SK-N-DZ (cell line): ENCODE measurements around the gene CAMP.
A peak's percentile ranks its signal among the peaks of the same experiment; 100 is the strongest.

Experiments
- DNase-seq: peaks from one replicate; pipeline ENCODE4 v3.0.0-alpha.2; 2015; ENCODE audit warnings: low spot score

Gene CAMP

DNA sequence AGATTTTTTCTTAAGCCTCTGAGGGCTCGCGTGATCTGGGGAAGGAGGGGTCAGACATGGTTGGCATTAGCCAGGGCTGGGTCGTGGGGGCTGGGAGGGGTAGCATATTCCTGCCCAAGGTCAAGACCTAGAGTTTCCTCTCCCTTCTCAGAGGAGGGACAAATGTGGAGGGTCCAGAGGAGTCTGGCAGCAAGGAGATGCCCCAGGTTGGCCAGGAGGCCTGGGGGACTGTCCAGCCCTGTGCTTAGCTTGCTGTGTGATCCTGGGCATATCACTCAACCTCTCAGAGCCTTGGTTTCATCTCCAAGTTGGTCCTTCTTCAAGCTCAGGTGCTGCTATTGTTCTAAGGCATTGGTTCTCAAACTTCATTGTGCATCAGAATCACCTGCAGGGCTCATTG, 9.1 kb upstream of the CAMP start:
- no peak for DNase-seq

DNA sequence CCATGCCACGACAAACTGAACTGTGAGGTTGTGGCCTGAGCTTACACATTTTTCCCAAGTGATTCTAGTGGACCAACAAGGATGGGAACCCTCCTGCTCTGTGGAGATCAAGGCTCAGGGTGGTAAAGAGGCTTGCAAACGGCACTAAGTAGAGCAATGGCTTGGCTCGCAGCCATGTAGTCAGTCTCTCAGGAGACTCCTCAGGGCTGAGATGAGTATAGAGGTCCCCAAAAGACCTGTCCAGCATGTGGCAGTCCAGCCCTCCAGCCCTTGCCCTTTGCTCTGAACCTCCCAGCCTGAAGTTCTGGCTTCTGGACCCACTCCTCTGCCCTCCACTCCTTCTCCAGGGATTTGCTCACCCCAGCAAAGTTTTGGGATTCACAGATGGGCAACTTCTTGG, 8.3 kb upstream of the CAMP start:
- DNase-seq: no peak

DNA sequence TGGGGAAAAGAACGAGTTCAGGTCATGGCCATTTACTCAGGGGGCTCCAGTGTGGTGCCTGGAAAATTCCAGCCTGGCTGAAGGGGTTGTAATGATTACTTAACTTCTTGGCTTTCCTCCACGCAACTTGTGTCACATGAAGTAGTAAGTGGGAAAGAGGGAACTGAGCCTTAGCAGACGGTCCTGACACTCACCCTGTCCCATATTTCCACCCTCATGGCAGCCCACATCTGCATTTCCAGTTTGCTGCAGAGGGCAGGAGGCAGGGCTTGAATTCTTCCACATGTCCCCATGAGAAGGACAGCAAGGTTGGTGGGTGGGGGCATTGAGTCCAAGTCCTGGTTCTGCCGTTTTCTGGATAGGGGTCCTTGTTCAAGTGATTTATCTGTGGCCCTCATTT, 7.8 kb upstream of the CAMP start:
- DNase-seq: no peak

DNA sequence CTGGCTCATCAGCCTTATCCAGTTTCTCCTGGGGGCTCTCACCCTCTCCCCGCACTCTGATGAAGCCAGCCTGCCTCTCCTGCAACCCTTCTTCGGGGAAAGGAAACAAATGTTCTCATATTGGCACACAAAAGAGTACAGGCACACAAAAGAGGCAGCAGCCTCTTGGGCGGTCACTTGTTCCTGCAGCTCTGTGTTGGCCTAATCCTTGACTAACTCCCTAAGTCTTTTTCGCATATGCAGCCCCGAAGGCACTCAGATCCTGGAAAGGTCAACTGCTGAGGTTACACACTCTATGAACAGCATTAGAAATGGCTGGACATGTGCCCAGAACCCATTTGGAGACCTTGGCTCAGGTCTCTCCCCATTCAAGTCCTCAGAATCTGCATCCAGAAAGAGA, 7.4 kb upstream of the CAMP start:
- DNase-seq: no peak

DNA sequence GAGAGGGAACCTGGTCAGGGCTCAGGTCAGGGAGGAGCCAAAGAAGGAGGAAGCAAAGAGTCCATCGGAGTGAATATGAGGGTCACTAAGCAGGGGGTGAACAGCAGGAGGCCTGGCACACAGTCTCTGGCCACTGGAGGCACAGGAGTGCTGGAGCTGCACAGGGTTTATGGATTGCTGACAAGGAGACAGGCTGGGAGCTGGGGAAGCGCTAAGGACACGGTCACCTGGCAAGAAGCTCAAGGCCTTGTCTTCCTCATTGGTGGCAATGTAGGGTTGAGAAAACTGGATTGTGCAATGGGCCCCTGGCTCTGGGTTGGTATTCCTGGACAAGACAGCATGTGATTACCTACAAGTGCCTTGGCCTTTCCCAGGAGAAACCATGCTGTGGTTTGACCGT, 5.8 kb upstream of the CAMP start:
- no peak for DNase-seq

DNA sequence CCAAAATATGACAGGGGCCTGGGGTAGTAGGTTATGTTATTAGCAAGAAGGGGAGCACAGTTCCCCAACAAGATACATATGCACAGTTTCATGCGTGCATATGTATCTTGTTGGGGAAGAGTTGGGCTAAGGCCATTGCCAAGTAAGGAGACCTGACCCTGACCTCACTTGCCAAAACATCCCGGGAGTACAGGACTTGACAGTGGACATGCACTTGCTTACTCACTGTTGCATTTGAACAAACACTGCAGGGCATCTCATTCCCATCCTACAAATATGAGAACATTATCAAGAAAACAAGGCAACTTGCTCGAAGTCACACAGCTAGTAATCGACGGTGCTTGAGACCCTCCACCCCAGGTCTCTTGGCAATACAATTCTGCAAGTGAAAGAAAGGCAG, 4.8 kb upstream of the CAMP start:
- DNase-seq: no peak

DNA sequence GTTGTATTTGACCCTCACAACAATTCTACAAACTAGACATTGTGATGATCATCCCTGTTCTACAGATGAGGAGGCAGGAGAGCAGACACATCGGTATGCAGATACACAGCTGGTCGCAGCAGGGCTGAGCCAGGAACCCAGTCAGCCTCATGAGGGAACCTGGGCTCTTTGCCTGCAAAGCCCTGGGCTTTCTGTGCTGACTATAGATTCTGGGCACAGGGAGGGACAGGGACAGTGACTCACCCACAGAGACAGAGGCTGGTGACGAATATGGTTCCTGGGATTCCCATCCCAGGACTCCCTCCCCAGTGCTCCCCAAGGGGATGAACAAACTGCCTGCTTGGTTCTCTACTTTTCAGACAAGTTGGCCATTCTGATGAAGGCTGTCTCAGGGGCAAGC, 3.8 kb upstream of the CAMP start:
- no peak for DNase-seq

DNA sequence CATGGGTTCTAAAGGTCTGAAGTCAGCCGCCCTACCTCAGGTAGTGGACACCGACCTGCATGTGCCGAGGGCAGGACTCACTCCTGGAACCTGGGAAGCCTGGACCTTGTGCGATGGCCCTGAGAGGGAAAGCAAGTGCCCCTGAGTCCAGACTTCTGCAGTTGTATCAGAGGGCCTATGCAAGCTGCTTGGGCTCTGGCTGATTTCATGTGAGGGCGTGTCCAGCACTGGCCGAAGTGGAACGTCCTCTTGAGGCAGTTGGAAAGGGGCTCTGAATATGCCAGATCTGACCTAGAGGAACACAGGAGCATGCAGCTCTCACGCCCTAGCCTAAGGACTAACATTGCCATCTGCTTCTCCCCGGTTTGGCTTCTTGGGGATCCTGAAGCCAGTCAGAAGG, 2.5 kb upstream of the CAMP start:
- no peak for DNase-seq

DNA sequence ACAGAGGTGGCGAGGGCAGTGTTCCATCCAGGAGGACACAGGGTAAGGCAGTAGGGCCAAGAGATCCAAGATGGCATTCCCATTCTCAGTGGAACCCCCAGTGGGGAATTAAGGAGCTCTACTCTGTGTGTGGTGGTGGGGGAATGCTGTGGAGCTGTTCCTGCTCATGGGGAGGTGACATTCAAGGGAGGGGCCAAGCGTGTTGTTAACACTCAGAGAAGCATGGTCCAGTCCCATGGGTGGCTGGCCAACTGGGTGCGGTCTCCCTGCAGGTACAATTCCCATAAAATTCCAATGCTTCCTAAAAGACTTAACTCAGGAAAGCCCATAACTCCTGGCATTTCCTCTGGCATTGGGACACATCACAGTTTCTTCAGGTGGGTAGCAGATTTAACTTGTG, 2.3 kb downstream of the CAMP start:
- no peak for DNase-seq

DNA sequence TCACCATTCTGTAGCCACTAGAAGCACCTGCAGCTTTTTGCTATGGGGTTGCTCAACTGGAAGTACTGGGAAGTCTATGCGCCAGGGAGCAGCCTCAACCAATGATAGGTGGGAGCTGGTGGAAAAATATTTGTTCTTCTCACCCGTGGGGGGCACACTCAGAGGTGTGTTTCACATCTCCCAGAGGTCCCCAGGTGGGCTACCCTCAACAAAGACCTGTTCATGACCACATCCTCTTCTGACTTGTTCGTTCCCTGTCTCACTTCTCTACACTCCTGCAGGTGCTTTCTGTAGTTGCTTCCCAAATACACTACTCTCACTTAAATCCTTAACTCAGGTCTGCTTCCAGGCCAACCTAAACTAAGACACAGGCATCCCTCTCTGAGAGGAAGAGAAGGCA, 3.6 kb downstream of the CAMP start:
- no peak for DNase-seq

DNA sequence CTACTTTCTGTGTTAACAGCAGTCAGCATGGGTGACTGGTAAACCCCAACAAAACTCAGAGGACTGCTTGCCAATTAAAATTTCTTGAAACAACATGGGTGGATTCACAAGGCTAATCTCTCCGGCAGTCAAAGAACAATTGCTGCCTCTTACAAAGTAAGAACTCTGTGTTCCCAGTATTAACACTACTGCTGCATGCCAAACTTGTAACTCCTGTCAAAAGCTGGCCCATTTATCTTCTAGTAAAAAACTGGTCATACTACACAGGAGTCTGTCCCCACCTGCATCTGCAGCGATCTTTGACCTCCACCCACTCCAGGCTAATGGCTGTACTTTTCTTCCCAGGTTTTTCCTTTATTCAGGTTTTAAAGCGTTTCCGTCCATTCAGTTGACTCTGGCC, 8.9 kb downstream of the CAMP start:
- no peak for DNase-seq

DNA sequence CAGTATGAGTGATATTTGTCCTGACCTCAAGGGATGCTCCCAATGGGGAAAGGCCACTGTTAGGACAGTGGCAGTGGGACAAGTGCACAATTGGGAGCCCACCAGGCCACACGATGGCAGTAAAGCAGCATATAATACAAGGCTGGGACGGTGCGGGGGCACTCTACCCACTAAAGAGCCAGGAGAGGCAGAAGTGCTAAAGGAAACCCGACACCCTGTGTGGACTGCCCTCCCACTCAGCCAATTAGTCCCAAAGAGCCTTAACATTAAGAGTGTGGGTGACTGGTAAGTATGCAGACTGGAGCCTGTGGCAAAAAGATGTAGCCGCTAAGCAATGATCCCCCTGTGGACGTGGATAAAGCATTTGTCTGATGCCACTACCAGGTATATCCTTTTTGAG, 9.4 kb downstream of the CAMP start:
- peak; percentile 85 for DNase-seq

DNA sequence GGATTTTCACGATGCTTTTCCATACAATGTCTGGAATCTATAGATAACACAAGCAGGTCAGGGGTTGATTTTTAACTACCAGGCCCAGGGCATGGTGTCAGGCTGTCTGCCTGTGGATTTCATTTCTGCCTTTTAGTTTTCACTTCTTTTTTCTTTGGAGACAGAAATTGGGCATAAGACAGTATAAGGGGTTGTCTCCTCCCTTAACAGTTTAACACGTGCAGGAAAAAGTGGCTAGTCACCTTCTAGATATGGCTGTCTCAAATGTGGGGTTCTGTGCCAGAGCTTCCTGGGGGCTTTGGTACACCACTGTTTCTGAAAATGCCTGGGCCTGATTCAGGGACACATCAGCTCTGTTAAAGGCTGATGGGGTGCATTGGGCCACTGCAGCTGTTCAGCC, 10.2 kb downstream of the CAMP start:
- no peak for DNase-seq

DNA sequence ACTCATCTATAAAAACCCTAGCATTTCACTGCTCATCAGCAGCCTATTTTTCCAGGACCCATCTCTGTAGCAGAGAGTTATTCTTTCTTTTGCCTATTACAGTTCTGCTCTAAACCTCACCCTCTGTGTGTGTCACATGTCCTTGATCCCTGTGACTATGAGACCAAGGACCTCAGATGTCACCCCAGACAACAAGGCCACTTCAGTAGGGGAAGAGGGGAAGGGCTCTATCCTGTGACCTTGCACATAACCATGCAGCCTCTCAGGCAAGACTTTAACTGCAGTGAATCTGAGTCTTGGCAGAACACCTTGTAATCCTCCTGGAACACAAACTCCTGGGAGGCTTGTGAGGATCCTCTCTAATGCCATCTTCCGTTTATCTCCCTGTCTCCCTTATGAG, 13.2 kb downstream of the CAMP start:
- DNase-seq: no peak

DNA sequence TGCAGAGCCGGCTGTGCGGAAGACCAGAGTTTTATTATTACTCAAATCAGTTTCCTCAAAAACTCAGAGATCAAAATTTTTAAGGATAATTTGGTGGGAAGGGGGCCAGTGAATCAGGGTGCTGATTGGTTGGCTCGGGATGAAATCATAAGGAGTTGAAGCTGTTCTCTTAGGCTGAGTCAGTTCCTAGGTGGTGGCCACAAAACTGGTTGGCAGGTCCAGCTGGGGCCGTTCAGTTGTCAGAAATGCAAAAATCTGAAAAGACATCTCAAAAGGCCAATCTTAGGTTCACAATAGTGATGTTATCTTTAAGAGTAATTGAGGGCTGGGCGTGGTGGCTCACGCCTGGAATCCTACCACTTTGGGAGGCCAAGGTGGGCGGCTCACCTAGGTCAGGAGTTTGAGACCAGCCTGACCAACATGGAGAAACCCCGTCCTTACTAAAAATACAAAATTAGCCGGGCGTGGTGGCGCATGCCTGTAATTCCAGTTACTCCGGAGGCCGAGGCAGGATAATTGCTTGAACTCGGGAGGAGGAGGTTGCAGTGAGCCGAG, 15.3 kb downstream of the CAMP start:
- no peak for DNase-seq

DNA sequence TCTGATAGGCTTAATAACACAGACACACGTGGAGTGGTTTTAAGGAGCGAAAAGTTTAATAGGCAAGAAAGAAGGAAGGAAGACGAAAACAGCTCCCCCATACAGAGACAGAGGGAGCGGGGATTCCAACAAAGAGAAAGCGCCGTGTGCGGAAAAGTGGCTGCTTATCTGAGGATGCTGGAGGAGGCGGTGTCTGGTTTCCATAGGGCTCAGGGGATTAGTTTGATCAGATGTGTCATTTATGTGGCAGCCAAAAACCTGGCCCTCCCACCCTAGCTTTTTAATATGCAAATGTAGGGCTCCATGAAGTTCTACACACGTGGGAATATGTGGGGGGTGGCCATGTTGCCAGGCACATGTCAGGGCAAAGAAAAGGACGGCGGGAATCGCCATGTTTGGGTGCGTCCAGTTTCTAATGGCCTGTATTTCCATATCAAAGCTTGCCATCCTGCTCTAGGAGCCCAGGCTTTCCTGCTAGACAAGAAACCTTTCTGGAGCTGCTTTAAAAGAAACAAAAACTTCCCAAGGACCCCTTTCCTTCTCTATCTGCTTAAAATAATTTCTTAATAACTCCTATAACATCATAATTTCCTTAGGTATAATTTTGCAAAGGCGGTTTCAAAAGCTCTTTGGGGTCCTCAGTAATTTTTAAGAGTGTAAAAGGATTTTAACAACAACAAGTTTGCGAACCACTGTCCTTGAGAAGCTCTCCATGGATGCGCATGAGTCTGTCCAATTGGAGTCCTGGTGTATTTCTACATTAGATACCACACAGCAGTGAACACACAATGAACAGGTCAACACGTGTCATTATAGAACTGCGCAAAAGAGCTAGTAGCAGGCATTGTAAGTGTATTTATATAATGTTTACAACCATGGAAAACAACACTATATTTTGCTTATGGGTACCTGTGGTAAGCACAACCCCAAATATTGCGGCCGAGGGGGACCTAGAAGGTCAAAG, 17.0 kb downstream of the CAMP start:
- DNase-seq: peak; percentile 18

DNA sequence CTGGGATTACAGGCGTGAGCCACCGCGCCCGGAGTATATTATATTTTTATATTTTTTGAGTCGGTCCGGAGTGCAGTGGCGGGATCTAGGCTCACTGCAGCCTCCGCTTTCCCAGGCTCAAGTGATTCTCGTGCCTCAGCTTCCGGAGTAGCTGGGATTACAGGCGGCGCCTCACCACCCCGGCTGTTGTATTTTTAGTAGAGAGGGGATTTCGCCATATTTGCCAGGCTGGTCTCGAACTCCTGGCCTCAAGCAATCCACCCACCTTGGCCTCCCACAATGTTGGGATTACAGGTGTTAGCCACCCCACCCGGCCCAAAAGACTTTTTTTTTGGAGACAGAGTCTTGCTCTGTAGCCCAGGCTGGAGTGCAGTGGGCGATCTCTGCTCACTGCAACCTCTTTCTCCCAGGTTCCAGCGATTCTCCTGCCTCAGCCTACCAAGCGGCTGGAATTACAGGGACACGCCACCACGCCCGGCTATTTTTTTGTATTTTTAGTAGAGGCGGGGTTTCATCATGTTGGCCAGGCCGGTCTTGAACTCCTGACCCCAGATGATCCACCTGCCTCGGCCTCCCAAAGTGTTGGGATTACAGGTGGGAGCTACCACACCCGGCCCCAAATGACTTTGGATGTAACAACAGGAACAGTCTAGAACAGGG, 18.6 kb downstream of the CAMP start:
- no peak for DNase-seq

DNA sequence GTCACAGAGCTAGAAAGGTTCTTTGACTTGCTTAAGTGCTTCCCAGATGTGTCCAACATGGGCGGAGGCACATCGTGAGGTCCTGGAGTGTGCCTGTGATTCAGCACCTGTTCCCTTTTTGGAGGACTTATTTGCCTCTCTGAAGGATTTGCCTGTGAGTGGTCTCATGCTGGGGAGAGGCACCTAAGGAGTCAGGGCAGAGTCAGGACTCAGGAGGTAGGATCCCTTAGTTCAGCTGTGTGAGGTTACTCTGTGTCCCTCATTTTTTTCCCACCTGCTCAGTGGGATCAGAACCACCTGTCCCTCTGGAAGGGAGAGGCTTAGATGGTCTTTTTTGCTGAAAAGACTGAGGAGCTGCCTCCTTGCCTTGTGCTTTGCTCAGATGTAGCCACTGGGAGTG, 20.6 kb downstream of the CAMP start:
- no peak for DNase-seq

DNA sequence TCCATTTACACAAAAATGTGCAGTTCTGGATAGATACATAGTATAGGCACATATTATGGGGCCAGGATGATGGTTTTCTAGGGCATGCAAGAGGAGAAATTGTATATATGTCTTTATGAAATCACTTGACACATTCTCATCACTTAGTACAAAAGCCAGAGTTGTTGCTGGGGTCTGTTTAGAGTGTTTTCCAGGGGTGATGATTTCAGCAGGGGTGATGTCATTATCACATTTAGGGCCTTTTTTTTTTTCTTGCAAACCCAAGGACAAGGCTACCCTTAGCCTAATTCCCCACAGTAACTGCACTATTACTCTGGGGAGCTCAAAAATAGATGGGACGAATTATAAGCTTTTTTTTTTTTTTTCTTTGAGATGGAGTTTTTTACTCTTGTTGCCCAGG, 21.2 kb downstream of the CAMP start:
- no peak for DNase-seq

DNA sequence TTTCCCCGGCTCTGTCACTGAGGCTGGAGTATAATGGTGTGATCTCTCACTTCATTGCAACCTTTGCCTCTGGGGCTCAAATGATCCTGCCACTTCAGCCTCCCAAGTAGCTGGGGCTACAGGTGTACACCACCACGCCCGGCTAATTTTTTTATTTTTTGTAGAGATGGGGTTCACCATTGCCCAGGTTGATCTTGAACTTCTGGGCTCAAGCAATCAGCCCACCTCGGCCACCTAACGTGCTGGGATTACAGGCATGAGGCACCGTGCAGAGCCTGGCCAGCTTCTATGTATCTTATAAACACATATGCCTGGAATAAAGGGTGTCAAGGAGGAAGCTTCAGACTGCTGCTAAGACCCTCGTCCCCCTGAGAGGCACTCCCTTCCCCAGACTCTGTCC, 21.8 kb downstream of the CAMP start:
- no peak for DNase-seq

DNA sequence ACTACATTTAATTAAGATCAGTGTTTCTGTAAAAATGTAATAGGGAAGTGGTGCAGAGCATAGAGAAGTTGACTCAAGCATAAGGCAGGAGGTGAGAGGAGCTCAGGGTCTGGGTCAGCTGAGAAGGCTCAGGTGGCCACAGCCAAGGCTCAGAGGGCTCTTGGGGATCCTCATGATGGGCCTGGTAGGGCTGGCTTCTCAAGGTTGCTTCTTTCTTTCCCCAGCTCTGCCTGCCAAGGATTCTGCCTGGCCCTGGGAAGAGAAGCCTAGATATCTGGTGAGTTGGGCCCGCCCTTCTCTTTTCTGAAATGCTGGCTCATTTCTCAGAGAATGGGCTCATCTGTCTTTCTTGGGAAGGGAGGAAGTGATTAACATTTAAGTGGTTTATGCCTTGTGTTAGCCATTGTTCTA, 24.1 kb downstream of the CAMP start:
- DNase-seq: no peak

DNA sequence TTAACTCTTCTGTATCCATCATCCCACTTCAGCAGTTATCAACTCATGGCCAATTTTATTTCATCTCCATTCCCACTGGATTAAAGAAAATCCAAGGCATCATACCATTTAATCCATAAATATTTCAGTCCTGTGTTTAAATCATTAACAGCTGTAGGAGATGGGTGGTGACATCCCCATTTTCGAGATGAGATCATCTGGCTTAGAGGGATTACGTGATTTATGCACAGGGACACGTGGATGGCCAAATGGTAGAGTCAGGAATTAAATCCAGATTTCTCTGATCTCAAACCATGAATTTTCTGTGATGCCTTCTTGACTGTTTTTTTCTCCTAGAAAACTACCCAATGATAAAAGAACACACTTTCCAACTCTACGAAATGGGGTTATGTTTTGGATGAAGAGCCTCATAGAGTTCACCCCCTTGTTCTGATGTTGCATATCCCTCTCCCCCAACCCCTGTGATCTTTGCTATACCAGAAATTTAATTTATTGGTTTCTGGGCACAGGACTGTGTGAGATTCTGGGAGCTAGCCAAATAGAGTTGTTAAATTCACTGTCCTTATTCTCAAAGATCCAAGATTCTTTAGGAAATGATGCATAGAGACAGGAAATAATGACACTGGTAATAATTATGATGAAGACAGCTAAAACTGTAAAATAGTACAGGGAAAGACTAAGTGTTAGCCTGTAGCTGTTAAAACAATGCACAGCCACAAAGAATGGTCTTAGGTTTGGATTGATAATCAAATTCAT, 25.0 kb downstream of the CAMP start:
- DNase-seq: no peak
